ENCODE results near the gene OAS3.

GRCh38 chr12:112946236-112947000 is 8.1 kb downstream of the OAS3 start:
- no peak for TF ChIP-seq BCL11A (IDR thresholded peaks at IDR 0.05; ENCODE audit: low read depth, low read length)
- no peak for TF ChIP-seq MAX (IDR thresholded peaks at IDR 0.05; ENCODE audit: low read depth, low read length)
- TF ChIP-seq SP1 (IDR thresholded peaks at IDR 0.05; ENCODE audit: low read depth, low read length), result no peak
- TF ChIP-seq POLR2AphosphoS5 (IDR thresholded peaks at IDR 0.05; ENCODE audit: low read length), result no peak
- TF ChIP-seq ELK1 (IDR thresholded peaks at IDR 0.05; ENCODE audit: low read depth, low read length), result no peak
- TF ChIP-seq RBBP5 (conservative IDR thresholded peaks at IDR 0.05), result no peak
